Naive thymus-derived CD8-positive, alpha-beta T cell (primary cell): ENCODE results near the gene SCFD2. TPM values are rescaled to one million over a fixed set of nuclear protein-coding genes. Genes with fewer than 3 reads are reported as not detected.
A peak's percentile ranks its signal among the peaks of the same experiment; 100 is the strongest.
"Not testable (repeated sequence)": the region's sequence is repeated elsewhere in the genome, so short reads cannot be mapped to it uniquely, and the experiment has no call there.

ENCODE experiments used
- ATAC-seq, 2 donors: fragments of 150-1000 bp; cut with Tn5 transposase in 1 of 2; sonication (Bioruptor Pico), chemical (Tn5 transposase) in 1 of 2; 1 replicate in 1 of 2; 2 replicates in 1 of 2; pipeline ENCODE4 v1.10.0; 2021; ENCODE audit warnings: mild to moderate bottlenecking in 2 of 2, moderate library complexity in 2 of 2
- POLR2A ChIA-PET: fragments of 350-600 bp; sonication (Branson Sonifier 250); formaldehyde crosslinking; loops from one replicate; lab custom pipeline; 2021; ENCODE audit warnings: antibody characterized with exemption; lab: Charles Lee
- DNase-seq, 10 donors: peaks; one replicate each; pipeline versions ENCODE4 v3.0.0 to v3.0.0-alpha.2; 2020 to 2022
- H3K27ac Mint-ChIP-seq, 10 donors: one replicate each; pipeline ENCODE4 v1.8.0; 2020 to 2022; ENCODE audit warnings: mild to moderate bottlenecking in 10 of 10, mixed read lengths in 10 of 10, moderate library complexity in 4 of 10, inconsistent platforms in 1 of 10
- H3K27me3 Mint-ChIP-seq, 5 donors: one replicate each; pipeline ENCODE4 v1.8.0; 2021 to 2022; ENCODE audit warnings: mixed read lengths in 5 of 5
- H3K36me3 Mint-ChIP-seq, 3 donors: one replicate each; pipeline ENCODE4 v1.8.0; 2020 to 2022; ENCODE audit warnings: mixed read lengths in 3 of 3, mild to moderate bottlenecking in 2 of 3, inconsistent platforms in 1 of 3
- H3K4me1 Mint-ChIP-seq, 4 donors: one replicate each; pipeline ENCODE4 v1.8.0; 2021 to 2022; ENCODE audit warnings: mixed read lengths in 4 of 4
- H3K4me3 Mint-ChIP-seq, 10 donors: one replicate each; pipeline ENCODE4 v1.8.0; 2020 to 2022; ENCODE audit warnings: mild to moderate bottlenecking in 10 of 10, mixed read lengths in 10 of 10, moderate library complexity in 6 of 10, inconsistent platforms in 1 of 10
- H3K9me3 Mint-ChIP-seq, 9 donors: one replicate each; pipeline ENCODE4 v1.8.0; 2020 to 2022; ENCODE audit warnings: mixed read lengths in 9 of 9, mild to moderate bottlenecking in 3 of 9, inconsistent platforms in 1 of 9, moderate library complexity in 1 of 9
- polyA plus RNA-seq, 3 donors: library from polyadenylated mRNA; unstranded; fragments of 300-500 nt; fragmentation: Illumina TruSeq; gene quantifications; one replicate each; pipeline ENCODE4 v1.2.3, GENCODE V29; 2021
- total RNA-seq, 8 experiments: library from RNA in 2 of 8; stranded (reverse) in 2 of 8; gene quantifications; one replicate each; pipeline ENCODE4 v1.2.3 and lab custom pipeline; 2021 to 2026

SCFD2 gene
- total and polyA plus RNA-seq, 5 experiments from 2014 or later = 14.3 to 21.7 (median 17.2) TPM

DNA sequence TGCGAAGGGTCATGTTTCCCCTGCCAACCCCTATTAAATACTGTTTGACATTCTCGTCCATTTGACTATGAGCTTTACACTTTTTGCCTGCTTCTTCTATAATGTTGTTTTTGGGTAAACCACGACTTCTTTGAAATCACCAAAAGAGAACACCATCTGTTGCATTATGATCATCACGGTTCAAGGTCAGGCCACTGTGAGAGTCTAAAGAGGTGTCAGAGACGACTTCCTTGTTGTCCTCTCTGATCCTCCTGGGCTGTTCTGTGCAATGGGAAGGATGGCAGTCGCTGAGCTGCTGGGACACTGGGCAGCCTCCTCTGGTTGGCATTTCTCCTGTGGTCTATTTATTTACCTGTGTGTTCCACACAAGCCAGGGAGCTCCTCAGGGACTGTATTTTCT, 366.2 kb downstream of the SCFD2 start:
- Mint-ChIP-seq H3K4me3 (no peak overlapping the region), H3K4me1 (peaks cover 3 to 11% (median 7%) of the 10 kb centered on the region in 4 donors), H3K36me3 (peaks cover 0 to 19% (median 9%) of the 10 kb centered on the region in 3 donors), H3K27me3 (no peaks in the 10 kb centered on the region), H3K27ac (no peak overlapping the region), H3K9me3 (peaks cover 0 to 2% (median 0%) of the 10 kb centered on the region in 9 donors)
- DNase-seq (no peak), ATAC-seq (no peak)
- POLR2A ChIA-PET = no interaction called here

GRCh38 chr4:52998413-52998812, 367.4 kb downstream of the SCFD2 start:
- Mint-ChIP-seq H3K27me3 (no peaks in the 10 kb centered on the region), H3K9me3 (peaks cover 0 to 5% (median 0%) of the 10 kb centered on the region in 9 donors), H3K4me1 (peaks cover 0 to 11% (median 6%) of the 10 kb centered on the region in 4 donors), H3K27ac (no peak overlapping the region), H3K36me3 (peaks cover 0 to 19% (median 11%) of the 10 kb centered on the region in 3 donors), H3K4me3 (no peak overlapping the region)
- DNase-seq (no peak), ATAC-seq (no peak)
- POLR2A ChIA-PET = no interaction called here

DNA sequence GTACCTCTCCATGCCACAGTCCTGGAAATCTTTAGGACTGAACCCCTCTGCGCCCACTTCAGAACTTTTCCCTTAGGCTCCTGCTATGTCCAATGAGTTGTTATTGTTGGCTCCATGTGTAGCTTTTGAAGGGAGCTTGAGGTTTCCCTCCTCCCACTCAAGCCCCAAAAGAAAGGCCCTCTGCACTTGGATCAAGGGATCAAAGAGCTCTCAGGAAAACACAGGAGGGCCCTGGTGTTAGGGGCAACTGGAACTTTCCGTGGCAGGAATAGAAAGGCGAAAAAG, 368.8 kb downstream of the SCFD2 start:
- Mint-ChIP-seq H3K36me3 (peaks cover 0 to 19% (median 11%) of the 10 kb centered on the region in 3 donors), H3K9me3 (peaks cover 0 to 5% (median 0%) of the 10 kb centered on the region in 9 donors), H3K27ac (no peak overlapping the region), H3K27me3 (no peaks in the 10 kb centered on the region), H3K4me1 (peaks cover 0 to 11% (median 6%) of the 10 kb centered on the region in 4 donors), H3K4me3 (no peak overlapping the region)
- POLR2A ChIA-PET = no interaction called here
- no peak for ATAC-seq
- no peak for DNase-seq

DNA sequence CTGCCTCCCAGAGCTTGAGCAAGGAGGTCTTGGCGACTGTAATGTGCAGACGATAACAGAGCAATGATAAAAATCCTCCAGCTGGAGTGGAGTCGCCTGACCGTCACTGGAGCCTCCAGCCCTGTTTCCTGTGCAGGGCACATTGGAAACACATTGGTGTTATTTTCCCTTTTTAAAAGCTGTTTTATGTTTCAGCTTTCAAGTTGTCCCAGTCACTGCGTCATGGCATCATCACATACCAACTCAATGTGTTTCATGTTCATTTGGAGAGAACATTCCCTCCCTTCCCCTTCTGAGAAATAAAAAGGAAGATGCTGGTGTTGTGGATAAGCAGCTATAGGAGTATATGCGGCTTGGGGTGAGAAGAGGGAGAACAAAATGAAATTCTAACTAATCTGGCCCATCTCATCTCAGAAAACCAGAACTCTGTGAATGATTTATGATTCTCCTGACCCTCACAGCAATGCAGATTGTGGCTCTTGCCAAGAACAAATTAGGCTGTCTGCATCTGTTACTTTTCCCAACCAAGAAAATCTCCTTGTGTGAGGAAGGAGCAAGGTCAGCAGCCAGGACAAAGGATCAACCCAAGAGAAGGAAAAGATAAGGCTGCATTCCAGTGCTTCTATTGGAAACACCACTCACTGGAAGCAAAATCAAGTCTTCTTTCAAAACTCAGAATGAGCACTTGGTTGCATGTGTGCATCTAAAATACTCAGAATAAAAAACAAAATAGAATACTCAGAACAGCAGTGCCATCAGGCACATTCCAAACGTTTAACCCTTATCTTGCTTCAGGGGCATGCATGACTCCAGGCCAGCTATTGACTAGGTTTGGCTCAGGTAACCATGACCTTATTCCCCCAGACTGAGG, 369.4 kb downstream of the SCFD2 start:
- peaks cover 0 to 22% (median 14%) of the 10 kb centered on the region in 3 donors for H3K36me3 Mint-ChIP-seq
- no peak for DNase-seq
- H3K4me1 Mint-ChIP-seq = peaks cover 0 to 11% (median 6%) of the 10 kb centered on the region in 4 donors
- H3K27ac Mint-ChIP-seq = no peak overlapping the region
- POLR2A ChIA-PET = no interaction called here
- ATAC-seq = no peak
- no peak overlapping the region for H3K4me3 Mint-ChIP-seq
- peaks cover 0 to 8% (median 0%) of the 10 kb centered on the region in 9 donors for H3K9me3 Mint-ChIP-seq
- H3K27me3 Mint-ChIP-seq = no peaks in the 10 kb centered on the region

DNA sequence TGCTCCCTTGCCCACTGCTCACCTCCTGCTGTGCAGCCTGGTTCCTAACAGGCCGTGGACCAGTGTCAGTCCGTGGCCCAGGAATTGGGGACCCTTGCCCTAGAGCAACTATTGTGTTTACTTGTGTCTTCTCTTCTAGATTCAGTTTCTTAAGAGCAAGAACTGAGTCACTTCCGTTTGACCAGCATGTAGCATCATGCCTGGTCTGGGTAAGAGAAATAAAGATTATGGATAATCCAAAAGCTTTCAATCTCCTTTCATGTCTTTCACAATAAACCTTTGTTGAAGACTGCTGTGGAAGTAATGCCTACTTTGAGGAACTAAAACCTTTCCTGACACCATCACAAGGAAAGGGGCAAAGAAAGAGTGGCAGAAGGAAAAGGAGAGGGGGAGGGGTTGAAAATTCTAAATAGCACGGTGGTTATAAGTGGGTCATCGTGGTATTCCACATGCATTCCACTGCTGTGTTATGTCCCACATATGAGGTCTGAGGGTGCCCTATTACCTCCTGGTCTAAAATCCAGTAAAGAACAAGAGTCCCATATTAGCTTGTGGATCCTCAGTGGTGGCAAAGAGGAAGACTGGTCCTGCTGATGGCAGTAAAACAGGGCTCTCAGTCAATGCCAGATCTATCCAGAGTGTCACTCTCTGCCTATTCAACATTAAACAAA, 370.4 kb downstream of the SCFD2 start:
- DNase-seq = no peak
- peaks cover 0 to 9% (median 0%) of the 10 kb centered on the region in 9 donors for H3K9me3 Mint-ChIP-seq
- ATAC-seq = no peak
- POLR2A ChIA-PET = no interaction called here
- peaks cover 0 to 22% (median 14%) of the 10 kb centered on the region in 3 donors for H3K36me3 Mint-ChIP-seq
- no peak overlapping the region for H3K27ac Mint-ChIP-seq
- H3K27me3 Mint-ChIP-seq = no peaks in the 10 kb centered on the region
- peaks cover 0 to 11% (median 5%) of the 10 kb centered on the region in 4 donors for H3K4me1 Mint-ChIP-seq
- no peak overlapping the region for H3K4me3 Mint-ChIP-seq

GRCh38 chr4:52994567-52994966, 371.3 kb downstream of the SCFD2 start:
- DNase-seq (no peak), ATAC-seq (no peak)
- Mint-ChIP-seq H3K36me3 (peaks cover 0 to 20% (median 14%) of the 10 kb centered on the region in 3 donors), H3K4me1 (peaks cover 0 to 7% (median 4%) of the 10 kb centered on the region in 4 donors), H3K27ac (peak overlapping the region in 1 of 10 donors; percentile 14), H3K9me3 (peaks cover 0 to 9% (median 0%) of the 10 kb centered on the region in 9 donors), H3K27me3 (no peaks in the 10 kb centered on the region), H3K4me3 (no peak overlapping the region)
- POLR2A ChIA-PET = no interaction called here

DNA sequence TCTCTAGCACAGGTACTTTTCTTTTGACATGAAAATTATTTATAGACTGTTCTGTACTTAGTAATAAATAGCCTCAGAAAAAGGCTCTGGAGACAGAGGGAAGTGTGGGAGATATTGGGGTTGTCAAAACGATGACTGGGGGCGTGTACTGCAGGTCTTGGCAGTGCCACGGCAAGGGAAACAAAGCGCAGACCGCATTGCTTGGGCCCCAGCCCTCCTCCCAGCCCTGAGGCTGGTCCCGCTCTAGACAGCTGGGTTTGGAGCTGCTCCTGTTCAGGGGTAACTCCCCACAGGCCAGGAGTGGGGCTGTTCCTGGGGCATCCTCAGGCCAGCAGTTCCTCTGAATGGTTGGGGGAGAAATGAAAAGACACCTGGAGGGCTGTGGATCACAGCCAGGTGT, 372.1 kb downstream of the SCFD2 start:
- POLR2A ChIA-PET = no interaction called here
- H3K4me3 Mint-ChIP-seq = no peak overlapping the region
- no peaks in the 10 kb centered on the region for H3K27me3 Mint-ChIP-seq
- peaks cover 0 to 9% (median 0%) of the 10 kb centered on the region in 9 donors for H3K9me3 Mint-ChIP-seq
- H3K4me1 Mint-ChIP-seq = no peaks in the 10 kb centered on the region
- ATAC-seq = no peak
- no peak overlapping the region for H3K27ac Mint-ChIP-seq
- no peak for DNase-seq
- H3K36me3 Mint-ChIP-seq = peaks cover 0 to 14% (median 12%) of the 10 kb centered on the region in 3 donors

DNA sequence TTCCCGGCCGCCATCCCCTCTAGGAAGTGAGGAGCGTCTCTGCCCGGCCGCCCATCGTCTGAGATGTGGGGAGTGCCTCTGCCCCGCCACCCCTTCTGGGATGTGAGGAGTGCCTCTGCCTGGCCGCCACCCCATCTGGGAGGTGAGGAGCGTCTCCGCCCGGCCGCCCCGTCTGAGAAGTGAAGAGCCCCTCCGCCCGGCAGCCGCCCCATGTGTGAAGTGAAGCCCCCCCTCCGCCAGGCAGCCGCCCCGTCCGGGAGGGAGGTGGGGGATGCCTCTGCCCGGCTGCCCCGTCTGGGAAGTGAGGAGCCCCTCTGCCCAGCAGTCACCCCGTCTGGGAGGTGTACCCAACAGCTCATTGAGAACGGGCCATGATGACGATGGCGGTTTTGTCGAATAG, 373.3 kb downstream of the SCFD2 start:
- H3K4me1 Mint-ChIP-seq, H3K9me3 Mint-ChIP-seq, H3K27ac Mint-ChIP-seq, H3K27me3 Mint-ChIP-seq, DNase-seq, ATAC-seq, POLR2A ChIA-PET, H3K4me3 Mint-ChIP-seq: not testable (repeated sequence)
- peaks cover 0 to 14% (median 10%) of the 10 kb centered on the region in 3 donors for H3K36me3 Mint-ChIP-seq

DNA sequence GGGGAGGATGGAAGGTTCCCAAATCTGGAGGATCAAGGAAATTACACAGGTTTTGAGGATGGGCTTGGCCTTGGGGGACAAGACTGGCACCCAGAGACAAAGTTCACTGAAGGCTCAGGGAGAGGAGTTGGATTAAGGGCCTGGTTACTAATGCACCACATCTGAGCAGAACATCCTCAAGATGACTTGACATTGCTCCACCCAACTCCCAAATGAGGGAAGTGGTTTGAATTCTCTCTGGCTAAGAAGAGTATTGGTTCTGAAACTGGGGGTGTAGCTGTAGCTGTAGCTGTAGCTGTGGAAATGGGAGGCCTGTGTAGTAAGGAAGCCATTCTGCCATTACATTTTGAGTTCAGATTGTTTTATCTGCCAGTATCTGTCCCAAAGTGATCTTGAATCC, 374.4 kb downstream of the SCFD2 start:
- POLR2A ChIA-PET = no interaction called here
- ATAC-seq (no peak), DNase-seq (no peak)
- Mint-ChIP-seq H3K27me3 (no peaks in the 10 kb centered on the region), H3K36me3 (peaks cover 0 to 14% (median 6%) of the 10 kb centered on the region in 3 donors), H3K27ac (no peak overlapping the region), H3K9me3 (peaks cover 0 to 9% (median 0%) of the 10 kb centered on the region in 9 donors), H3K4me1 (no peaks in the 10 kb centered on the region), H3K4me3 (no peak overlapping the region)

DNA sequence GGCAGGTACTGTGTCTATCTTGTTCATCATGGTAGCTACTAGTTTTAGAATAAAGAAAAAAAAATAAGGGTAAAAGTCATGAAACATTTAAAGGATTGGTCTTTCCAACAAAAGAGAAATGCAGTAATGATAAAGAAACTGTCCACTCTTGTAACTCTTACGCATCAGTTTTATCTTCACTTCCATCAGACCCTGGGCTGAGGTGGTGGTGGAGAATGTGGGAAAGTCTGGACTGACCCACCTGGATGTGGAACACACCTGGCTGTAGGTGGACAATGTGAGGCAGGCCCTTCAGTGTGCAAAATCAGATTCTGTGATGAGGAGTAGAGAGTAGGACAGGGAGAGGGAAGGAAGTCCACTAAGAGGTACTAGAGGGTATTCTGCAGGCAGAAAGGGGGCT, 375.2 kb downstream of the SCFD2 start:
- Mint-ChIP-seq H3K4me1 (no peaks in the 10 kb centered on the region), H3K27ac (no peak overlapping the region), H3K4me3 (no peak overlapping the region), H3K9me3 (peaks cover 0 to 9% (median 0%) of the 10 kb centered on the region in 9 donors), H3K36me3 (peaks cover 0 to 13% (median 3%) of the 10 kb centered on the region in 3 donors), H3K27me3 (no peaks in the 10 kb centered on the region)
- POLR2A ChIA-PET = no interaction called here
- DNase-seq (no peak), ATAC-seq (no peak)

GRCh38 chr4:52989865-52990264, 376.0 kb downstream of the SCFD2 start:
- ATAC-seq (no peak), DNase-seq (no peak)
- Mint-ChIP-seq H3K27me3 (no peaks in the 10 kb centered on the region), H3K4me1 (no peaks in the 10 kb centered on the region), H3K36me3 (peaks cover 0 to 11% (median 3%) of the 10 kb centered on the region in 3 donors), H3K27ac (no peak overlapping the region), H3K9me3 (peaks cover 0 to 9% (median 0%) of the 10 kb centered on the region in 9 donors), H3K4me3 (no peak overlapping the region)
- POLR2A ChIA-PET = no interaction called here

DNA sequence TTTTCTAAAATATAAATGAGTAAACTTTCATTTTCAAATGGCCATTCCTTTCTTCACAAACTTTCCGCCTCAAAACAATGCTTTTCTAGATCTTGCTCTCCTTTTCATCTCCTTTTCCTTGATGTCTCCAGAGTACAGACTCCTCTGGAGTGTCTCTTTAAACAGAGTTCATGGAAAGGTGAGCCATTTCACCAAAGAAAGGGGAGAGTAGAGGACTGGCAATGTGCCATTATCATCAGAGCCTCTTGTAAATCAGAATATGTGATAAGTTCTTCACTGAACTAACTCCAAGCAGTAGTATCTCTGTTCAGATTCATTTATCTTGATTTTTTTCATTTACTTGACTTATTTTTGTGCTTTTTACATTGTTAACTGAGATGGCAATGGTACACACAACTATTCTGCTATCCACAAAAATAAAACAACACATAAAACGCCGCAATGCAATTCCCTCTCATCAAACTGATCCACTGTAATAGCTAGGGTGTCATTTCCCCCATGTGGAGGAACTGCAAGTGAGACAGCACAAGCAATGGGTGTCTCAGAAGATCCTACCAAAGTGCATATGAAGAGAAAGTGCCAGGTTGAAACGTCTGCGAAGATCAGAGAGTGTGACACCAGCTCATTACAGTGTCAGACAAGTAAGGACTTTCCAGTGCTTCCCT, 378.3 kb downstream of the SCFD2 start:
- POLR2A ChIA-PET = no interaction called here

More for the DNA sequence above, 378.3 kb downstream of the SCFD2 start:
- H3K27me3 Mint-ChIP-seq = no peaks in the 10 kb centered on the region
- H3K4me1 Mint-ChIP-seq = peaks cover 0 to 4% (median 0%) of the 10 kb centered on the region in 4 donors
- no peak overlapping the region for H3K4me3 Mint-ChIP-seq
- peaks cover 0 to 4% (median 0%) of the 10 kb centered on the region in 9 donors for H3K9me3 Mint-ChIP-seq
- DNase-seq (no peak), ATAC-seq (no peak)
- no peak overlapping the region for H3K27ac Mint-ChIP-seq
- peaks cover 0 to 3% (median 3%) of the 10 kb centered on the region in 3 donors for H3K36me3 Mint-ChIP-seq
